GM21390 (cell line): ENCODE measurements around the gene RTN3.

Experiments used
- ATAC-seq: cut with Tn5 transposase; IDR thresholded peaks from one replicate; pipeline ENCODE4 v1.9.1; 2021; ENCODE audit not compliant: unreplicated experiment

Gene RTN3

GRCh38 chr11:63737718-63738117 lies 56.4 kb downstream of the RTN3 start:
- no peak for ATAC-seq

- ATAC-seq, result no peak
Observed at GRCh38 chr11:63738720-63739360, 57.5 kb downstream of the RTN3 start.

GRCh38 chr11:63745304-63746170 lies 64.2 kb downstream of the RTN3 start:
- ATAC-seq, result no peak

- no peak for ATAC-seq
Observed at GRCh38 chr11:63747011-63747410, 65.7 kb downstream of the RTN3 start.

- ATAC-seq, result no peak
Observed at GRCh38 chr11:63749624-63750023, 68.3 kb downstream of the RTN3 start.

- no peak for ATAC-seq
Observed at GRCh38 chr11:63756919-63757761, 75.8 kb downstream of the RTN3 start.

GRCh38 chr11:63760487-63761079 lies 79.3 kb downstream of the RTN3 start:
- no peak for ATAC-seq

- ATAC-seq, result no peak
Observed at GRCh38 chr11:63761188-63761587, 79.9 kb downstream of the RTN3 start.

- ATAC-seq, result no peak
Observed at GRCh38 chr11:63761931-63762653, 80.8 kb downstream of the RTN3 start.

- no peak for ATAC-seq
Observed at GRCh38 chr11:63762654-63763495, 81.6 kb downstream of the RTN3 start.

GRCh38 chr11:63763496-63764339 lies 82.4 kb downstream of the RTN3 start:
- ATAC-seq, result no peak

- no peak for ATAC-seq
Observed at GRCh38 chr11:63764340-63764678, 83.0 kb downstream of the RTN3 start.

- ATAC-seq, result no peak
Observed at GRCh38 chr11:63764679-63765647, 83.7 kb downstream of the RTN3 start.

- ATAC-seq, result no peak
Observed at GRCh38 chr11:63765688-63766241, 84.5 kb downstream of the RTN3 start.

- no peak for ATAC-seq
Observed at GRCh38 chr11:63766531-63767235, 85.4 kb downstream of the RTN3 start.

GRCh38 chr11:63767267-63767564 lies 85.9 kb downstream of the RTN3 start:
- ATAC-seq, result no peak
